Measurements from ENCODE around the gene BMP6. TPM values are rescaled to one million over a fixed set of nuclear protein-coding genes. Genes with fewer than 3 reads are reported as not detected.

BMP6 gene
- total and polyA plus RNA-seq, 11 donors: 1.1 to 5.1 (median 2.7) TPM

DNA sequence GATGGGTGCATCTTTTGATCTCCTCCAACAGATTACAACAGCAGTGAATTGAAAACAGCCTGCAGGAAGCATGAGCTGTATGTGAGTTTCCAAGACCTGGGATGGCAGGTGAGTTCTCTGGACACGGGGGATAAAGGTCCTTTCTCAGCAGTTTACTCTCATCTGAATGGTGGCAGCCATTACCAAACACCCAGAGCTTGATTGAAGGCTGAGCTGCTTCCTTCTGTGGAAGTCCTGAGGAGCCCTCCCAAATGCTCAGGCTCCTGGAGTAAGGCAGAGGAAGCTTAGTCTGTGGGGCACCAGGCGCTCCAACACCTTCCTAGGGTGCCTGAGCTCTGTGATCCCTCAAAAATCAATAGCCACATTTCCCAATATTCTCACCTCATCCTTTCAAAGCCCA, 153.1 kb downstream of the BMP6 start:
- Histone ChIP-seq H3K27ac (no peak overlapping the region), H3K4me1 (no peaks in the 10 kb centered on the region), H3K27me3 (no peaks in the 10 kb centered on the region), H3K36me3 (peaks cover 4 to 50% (median 47%) of the 10 kb centered on the region in 9 donors), H3K4me3 (no peak overlapping the region), H3K9me3 (no peaks in the 10 kb centered on the region)
- intact Hi-C loops (cut with DNase I): no loop called here
- 83 to 100% (median 95%) methylated on average over 2 of the region's 2 CpGs for WGBS, 4 donors
- TF ChIP-seq, protein P1, sequence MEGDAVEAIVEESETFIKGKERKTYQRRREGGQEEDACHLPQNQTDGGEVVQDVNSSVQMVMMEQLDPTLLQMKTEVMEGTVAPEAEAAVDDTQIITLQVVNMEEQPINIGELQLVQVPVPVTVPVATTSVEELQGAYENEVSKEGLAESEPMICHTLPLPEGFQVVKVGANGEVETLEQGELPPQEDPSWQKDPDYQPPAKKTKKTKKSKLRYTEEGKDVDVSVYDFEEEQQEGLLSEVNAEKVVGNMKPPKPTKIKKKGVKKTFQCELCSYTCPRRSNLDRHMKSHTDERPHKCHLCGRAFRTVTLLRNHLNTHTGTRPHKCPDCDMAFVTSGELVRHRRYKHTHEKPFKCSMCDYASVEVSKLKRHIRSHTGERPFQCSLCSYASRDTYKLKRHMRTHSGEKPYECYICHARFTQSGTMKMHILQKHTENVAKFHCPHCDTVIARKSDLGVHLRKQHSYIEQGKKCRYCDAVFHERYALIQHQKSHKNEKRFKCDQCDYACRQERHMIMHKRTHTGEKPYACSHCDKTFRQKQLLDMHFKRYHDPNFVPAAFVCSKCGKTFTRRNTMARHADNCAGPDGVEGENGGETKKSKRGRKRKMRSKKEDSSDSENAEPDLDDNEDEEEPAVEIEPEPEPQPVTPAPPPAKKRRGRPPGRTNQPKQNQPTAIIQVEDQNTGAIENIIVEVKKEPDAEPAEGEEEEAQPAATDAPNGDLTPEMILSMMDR (IDR thresholded peaks at IDR 0.05): no peak
- TF ChIP-seq POLR2A (IDR thresholded peaks at IDR 0.05): no peak
- ATAC-seq (no peak), DNase-seq (no peak)

DNA sequence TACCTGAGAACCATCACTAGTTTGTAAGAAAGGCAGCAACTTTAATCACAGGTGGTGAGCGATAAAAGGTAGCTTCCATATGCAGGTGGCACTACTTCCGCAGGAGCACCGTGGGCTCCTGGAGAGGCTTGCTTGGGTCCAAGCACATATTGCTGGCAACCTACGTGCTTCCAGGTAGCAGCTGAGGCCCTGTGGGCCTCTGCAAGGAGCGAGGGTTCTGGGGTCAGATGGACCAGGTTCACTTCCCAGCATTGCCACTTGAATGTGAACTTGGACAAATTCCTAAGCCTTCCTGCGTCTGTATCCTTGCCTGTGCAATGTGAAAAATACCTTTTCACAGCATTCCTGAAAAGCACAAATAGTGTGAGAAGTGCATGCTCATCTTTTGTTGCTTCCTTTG, 153.7 kb downstream of the BMP6 start:
- DNase-seq: no peak
- intact Hi-C loops (cut with DNase I): no loop called here
- Histone ChIP-seq H3K4me1 (no peaks in the 10 kb centered on the region), H3K27me3 (no peaks in the 10 kb centered on the region), H3K9me3 (no peaks in the 10 kb centered on the region), H3K27ac (no peak overlapping the region), H3K4me3 (no peak overlapping the region), H3K36me3 (peaks cover 4 to 55% (median 52%) of the 10 kb centered on the region in 9 donors)
- TF ChIP-seq, protein P1 (IDR thresholded peaks at IDR 0.05): no peak
- no peak for TF ChIP-seq POLR2A (IDR thresholded peaks at IDR 0.05)
- no peak for ATAC-seq
- 94 to 98% (median 95%) methylated on average over 5 to 6 of the region's 6 CpGs for WGBS, 4 donors

DNA sequence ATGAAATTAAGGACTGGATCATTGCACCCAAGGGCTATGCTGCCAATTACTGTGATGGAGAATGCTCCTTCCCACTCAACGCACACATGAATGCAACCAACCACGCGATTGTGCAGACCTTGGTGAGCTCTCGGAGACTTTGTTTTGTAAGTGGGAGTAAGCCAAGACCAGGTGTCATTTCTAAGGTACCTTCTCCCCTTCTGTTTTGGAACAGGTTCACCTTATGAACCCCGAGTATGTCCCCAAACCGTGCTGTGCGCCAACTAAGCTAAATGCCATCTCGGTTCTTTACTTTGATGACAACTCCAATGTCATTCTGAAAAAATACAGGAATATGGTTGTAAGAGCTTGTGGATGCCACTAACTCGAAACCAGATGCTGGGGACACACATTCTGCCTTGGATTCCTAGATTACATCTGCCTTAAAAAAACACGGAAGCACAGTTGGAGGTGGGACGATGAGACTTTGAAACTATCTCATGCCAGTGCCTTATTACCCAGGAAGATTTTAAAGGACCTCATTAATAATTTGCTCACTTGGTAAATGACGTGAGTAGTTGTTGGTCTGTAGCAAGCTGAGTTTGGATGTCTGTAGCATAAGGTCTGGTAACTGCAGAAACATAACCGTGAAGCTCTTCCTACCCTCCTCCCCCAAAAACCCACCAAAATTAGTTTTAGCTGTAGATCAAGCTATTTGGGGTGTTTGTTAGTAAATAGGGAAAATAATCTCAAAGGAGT, 154.2 kb downstream of the BMP6 start:
- Histone ChIP-seq H3K27ac (no peak overlapping the region), H3K4me3 (no peak overlapping the region), H3K27me3 (no peaks in the 10 kb centered on the region), H3K4me1 (no peaks in the 10 kb centered on the region), H3K36me3 (peaks cover 4 to 61% (median 58%) of the 10 kb centered on the region in 9 donors), H3K9me3 (no peaks in the 10 kb centered on the region)
- intact Hi-C loops (cut with DNase I): no loop called here
- ATAC-seq: no peak
- TF ChIP-seq, protein P1 (IDR thresholded peaks at IDR 0.05): no peak
- TF ChIP-seq POLR2A (IDR thresholded peaks at IDR 0.05): no peak
- no peak for DNase-seq
- WGBS, 4 donors: 89 to 93% (median 92%) methylated on average over 13 of the region's 13 CpGs

DNA sequence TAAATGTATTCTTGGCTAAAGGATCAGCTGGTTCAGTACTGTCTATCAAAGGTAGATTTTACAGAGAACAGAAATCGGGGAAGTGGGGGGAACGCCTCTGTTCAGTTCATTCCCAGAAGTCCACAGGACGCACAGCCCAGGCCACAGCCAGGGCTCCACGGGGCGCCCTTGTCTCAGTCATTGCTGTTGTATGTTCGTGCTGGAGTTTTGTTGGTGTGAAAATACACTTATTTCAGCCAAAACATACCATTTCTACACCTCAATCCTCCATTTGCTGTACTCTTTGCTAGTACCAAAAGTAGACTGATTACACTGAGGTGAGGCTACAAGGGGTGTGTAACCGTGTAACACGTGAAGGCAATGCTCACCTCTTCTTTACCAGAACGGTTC, 154.8 kb downstream of the BMP6 start:
- H3K9me3 ChIP-seq: no peaks in the 10 kb centered on the region
- H3K4me1 ChIP-seq: no peaks in the 10 kb centered on the region
- intact Hi-C loops (cut with DNase I): no loop called here
- no peak overlapping the region for H3K4me3 ChIP-seq
- no peaks in the 10 kb centered on the region for H3K27me3 ChIP-seq
- peaks cover 4 to 66% (median 63%) of the 10 kb centered on the region in 9 donors for H3K36me3 ChIP-seq
- no peak for ATAC-seq
- DNase-seq: no peak
- TF ChIP-seq, protein P1 (IDR thresholded peaks at IDR 0.05): no peak
- no peak for TF ChIP-seq POLR2A (IDR thresholded peaks at IDR 0.05)
- WGBS, 4 donors: 92 to 95% (median 93%) methylated on average over 9 of the region's 9 CpGs
- H3K27ac ChIP-seq: no peak overlapping the region

Data from heart left ventricle (tissue), 16 donors.